ENCODE data around the gene NDUFA12.

DNA sequence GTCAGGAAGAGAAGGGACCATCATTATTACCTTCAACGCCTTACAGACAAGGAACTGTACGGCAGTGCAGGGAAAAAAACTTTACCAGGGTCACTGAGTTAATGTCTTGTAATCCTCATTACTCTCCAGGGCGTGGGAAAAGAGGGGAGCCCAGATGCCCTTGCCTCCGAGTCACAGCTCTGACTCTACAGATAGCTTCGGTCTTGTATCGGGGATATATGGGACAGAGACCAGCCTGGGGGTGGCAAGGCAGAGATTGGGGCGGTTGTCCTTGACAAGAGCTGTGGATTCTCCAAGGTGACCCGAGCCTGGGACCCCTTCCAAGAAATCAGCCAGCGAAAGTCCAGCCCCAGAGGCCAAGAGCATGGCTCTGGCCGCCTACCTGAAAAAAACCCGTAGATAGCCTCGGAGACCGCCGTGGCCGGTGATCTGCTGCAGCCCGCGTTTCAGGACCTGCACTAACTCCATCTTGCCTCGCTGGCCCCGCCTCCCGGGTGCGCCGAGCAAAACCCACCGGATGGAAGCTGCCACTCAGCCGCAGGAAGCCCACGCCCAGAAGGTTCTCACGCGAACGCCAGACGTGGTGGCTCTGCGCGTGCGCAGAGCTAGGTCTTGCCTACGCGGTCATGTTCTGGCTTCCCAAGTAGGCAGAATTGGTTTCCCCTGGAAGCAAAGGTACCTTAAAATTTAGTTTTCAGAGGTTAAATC, at the start of gene NDUFA12:
- TF ChIP-seq POLR2A (IDR thresholded peaks at IDR 0.05) (peak in 3 of 4 donors; percentile 75 to 82 (median 81)), POLR2AphosphoS5 (IDR thresholded peaks at IDR 0.05) (peak; percentile 61 to 91), EP300 (IDR thresholded peaks at IDR 0.05) (peak in 1 of 4 donors; percentile 78)
- TF ChIP-seq, protein P1, sequence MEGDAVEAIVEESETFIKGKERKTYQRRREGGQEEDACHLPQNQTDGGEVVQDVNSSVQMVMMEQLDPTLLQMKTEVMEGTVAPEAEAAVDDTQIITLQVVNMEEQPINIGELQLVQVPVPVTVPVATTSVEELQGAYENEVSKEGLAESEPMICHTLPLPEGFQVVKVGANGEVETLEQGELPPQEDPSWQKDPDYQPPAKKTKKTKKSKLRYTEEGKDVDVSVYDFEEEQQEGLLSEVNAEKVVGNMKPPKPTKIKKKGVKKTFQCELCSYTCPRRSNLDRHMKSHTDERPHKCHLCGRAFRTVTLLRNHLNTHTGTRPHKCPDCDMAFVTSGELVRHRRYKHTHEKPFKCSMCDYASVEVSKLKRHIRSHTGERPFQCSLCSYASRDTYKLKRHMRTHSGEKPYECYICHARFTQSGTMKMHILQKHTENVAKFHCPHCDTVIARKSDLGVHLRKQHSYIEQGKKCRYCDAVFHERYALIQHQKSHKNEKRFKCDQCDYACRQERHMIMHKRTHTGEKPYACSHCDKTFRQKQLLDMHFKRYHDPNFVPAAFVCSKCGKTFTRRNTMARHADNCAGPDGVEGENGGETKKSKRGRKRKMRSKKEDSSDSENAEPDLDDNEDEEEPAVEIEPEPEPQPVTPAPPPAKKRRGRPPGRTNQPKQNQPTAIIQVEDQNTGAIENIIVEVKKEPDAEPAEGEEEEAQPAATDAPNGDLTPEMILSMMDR (IDR thresholded peaks at IDR 0.05), result no peak
